G401.6 (cell line): ENCODE measurements around the gene TFDP1.

Source experiments
- FAIRE-seq: peaks from 2 replicates; lab custom pipeline; 2012; peaks lifted over from hg19 to GRCh38; lab: Jason Lieb, UNC

The TFDP1 gene

GRCh38 chr13:113666951-113667701 is 82.6 kb downstream of the TFDP1 start, which contains the start of gene GRK1:
Gene GRK1, plus strand, starts transcription at chr13:113667219. Its CDS starts 168 bp downstream, at chr13:113667387.
- FAIRE-seq, result no peak

- no peak for FAIRE-seq
Measured at GRCh38 chr13:113667771-113668490, 83.4 kb downstream of the TFDP1 start.

- no peak for FAIRE-seq
Measured at GRCh38 chr13:113668491-113668971, 84.0 kb downstream of the TFDP1 start.

GRCh38 chr13:113669231-113669754 is 84.7 kb downstream of the TFDP1 start:
- no peak for FAIRE-seq

- FAIRE-seq, result no peak
Measured at GRCh38 chr13:113669755-113670341, 85.3 kb downstream of the TFDP1 start.

GRCh38 chr13:113670541-113670940 is 86.0 kb downstream of the TFDP1 start:
- no peak for FAIRE-seq

GRCh38 chr13:113671066-113672001 is 86.8 kb downstream of the TFDP1 start:
- FAIRE-seq, result no peak

- FAIRE-seq, result no peak
Measured at GRCh38 chr13:113672002-113672651, 87.6 kb downstream of the TFDP1 start.
